HG03575 (cell line): ENCODE measurements around the gene EMX2.

ENCODE experiments used
- ATAC-seq: cut with Tn5 transposase; IDR thresholded peaks from one replicate; pipeline ENCODE4 v1.9.1; 2021; ENCODE audit not compliant: unreplicated experiment, insufficient number of reproducible peaks, low FRiP score; ENCODE audit errors: extremely low read depth

The EMX2 gene

DNA sequence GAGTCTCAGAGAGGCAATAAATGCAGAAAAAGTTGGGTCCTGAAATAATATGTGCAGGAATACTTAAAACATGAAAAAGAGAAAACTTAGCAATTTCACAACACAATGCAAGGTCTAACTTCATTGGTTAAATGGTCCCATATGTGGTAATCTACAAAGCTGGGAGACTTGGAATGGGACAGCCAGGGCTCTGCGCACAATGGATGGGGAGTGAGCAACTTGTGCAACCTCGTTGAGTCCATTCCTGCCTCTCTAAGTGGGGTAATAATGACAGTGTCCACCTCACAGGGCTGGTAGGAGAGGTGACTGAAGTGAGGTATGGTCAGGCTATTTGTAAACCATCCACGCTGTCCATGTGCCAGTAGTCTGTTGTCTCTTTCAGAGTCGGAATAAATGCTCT is 11.8 kb upstream of the EMX2 start:
- ATAC-seq = no peak

DNA sequence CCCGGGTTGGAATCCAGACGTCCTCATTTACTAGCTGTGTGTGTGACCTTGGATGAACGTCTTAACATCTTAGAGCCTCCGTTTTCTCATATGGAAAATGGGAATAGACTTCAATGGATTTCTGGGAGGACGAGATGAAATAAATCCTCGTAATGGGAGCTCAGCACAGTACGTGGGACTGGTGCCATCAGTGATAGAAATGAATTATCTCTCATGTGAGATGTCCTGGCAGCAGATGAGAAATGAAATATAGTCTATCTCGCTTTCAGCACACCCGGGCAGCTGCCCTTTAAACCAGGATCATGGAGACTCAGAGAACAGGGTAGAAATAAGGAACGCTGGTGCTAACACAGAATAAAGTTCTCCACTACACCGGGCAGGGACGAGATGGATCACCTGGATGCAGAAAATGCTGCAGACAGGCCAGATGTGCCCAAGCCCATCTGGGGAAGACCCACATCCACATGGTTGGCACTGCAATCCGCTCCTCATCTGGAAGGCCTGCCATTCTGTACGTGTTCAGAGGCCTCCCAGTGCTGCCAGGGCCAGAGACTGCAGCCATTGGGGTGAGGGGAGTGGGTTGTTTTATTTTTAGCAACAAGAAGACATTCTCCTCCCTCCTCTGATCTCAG is 11.1 kb upstream of the EMX2 start:
- ATAC-seq = no peak

DNA sequence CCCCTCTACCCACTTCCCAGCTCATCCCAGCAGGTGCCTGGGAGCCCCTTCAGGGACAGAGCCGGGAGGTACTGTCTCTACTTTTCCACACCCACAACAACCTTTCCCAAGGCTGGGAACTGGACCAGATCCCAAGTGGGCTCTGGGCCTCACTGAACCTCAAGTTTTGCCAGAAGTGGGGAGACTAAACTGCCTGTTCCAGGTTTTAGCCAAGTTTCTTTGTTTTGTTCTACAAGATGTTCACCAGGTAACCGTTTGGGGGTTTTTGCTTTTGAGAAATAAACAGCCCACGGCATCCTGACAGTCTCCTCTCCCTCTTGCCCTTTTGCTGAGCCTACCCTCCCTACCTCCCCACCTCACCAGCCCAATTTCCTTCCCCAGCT is 10.6 kb upstream of the EMX2 start:
- no peak for ATAC-seq

DNA sequence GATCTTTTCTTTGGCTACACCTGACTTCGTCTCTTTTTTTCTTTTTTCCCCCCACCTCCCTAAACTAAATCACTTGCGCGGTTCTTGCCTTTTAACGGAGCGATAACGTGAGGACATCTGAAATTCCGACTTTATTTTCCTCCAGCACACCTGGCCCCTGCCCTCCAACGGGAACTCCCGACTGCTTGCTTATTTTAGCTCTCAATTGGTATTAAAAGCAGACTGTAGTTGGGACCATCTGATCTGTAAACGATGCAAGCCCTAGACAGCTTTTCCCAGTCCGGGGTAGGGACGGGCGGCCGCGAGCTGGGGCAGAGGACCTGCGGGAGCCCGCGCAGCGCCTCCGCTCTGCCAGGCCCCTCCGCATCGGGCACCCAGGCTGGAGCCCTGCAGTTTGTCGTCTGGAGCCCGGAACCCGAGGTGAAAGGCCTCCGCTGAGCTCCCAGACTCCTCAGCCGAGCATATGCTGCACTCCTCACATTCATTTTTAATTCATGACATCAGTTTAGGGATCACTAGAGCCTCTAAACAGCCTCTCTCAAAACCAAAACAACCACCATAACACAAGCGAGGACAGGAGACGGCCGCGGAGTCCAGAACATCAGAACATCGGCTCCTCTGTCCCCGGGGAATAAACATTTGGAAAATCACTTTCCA is 10.0 kb upstream of the EMX2 start:
- no peak for ATAC-seq

DNA sequence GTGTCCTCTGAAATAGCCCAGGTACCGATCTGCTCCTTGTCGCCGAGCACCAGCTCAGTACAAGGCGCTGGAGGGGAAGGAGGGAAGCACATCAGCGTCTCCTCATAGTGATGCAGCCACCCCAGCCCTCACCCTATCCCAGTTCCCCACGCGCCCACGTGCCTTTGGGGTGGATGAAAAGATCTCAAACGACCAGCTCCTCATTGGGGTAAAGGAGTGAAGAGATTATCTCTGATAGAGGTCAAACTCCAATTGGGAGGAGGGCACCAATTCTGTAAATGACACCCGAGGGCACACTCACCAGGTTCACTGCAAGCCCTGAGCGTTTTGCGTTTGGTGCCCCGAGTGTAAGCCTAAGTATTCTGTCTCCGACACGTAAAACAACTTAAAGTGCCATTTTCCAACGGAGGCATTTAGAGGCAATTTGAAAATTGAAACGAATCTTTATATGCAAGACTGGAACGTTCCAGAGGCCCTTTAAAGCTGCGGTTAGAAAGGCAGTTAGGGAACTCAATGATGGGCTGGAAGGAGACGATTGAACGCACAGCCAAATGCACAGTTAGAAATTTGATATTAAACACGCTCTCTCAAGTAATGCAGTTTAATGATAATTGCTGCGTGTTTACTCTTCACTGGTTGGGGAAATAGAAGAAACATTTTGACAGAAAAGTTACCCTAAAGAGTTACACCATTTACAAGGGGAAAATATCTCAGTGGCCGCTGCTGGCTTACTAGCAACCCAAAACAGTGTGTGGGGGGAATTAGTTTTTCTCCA is 8.9 kb upstream of the EMX2 start:
- ATAC-seq = no peak

DNA sequence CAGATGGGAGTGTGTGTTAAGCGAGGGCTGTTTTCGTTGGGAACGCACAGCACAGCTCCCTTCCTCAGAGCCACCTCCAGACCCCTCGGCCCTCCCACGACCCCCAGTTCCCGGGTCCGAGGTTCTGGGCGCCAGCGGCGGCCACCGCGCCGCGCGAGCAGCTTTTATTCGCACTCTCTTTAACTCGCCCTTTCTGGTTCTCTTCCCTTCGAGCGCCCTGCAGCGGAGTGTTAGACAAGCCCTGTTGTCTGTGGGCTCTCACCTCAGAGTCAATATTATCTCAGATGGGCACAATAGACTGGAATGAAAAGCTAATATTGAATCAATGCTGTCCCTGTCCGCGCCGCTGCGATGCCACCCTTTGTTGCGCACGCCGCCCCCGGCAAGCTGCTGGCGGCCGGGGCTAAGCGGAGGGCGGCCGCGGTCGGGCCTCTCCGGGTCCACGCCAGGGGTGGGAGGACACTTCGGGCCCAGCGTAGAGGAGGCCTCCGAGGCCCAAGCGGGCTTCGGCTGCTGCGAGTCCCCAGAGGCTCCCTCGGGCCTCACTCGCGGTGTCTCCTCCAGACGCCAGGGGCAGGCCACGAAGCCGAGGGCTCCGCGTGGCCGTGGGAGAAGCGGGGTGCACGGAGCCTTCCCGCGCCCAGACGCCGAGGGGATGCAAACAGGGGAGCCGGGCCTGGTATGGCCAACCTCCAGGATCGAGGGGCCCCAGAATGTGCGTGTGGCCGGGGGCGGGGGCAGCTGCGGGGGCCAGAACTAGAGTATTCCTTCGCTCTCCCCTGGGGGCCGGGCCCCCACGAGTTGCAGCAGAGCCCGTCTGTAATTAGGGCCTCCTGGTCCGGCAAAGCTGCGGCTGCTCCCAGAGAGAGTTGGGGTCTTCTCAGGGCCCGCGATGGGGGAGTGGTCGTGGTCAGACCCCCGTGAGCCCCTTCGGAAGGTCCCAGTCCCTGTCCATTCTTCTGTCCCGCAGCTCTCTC is 7.9 kb upstream of the EMX2 start:
- no peak for ATAC-seq

DNA sequence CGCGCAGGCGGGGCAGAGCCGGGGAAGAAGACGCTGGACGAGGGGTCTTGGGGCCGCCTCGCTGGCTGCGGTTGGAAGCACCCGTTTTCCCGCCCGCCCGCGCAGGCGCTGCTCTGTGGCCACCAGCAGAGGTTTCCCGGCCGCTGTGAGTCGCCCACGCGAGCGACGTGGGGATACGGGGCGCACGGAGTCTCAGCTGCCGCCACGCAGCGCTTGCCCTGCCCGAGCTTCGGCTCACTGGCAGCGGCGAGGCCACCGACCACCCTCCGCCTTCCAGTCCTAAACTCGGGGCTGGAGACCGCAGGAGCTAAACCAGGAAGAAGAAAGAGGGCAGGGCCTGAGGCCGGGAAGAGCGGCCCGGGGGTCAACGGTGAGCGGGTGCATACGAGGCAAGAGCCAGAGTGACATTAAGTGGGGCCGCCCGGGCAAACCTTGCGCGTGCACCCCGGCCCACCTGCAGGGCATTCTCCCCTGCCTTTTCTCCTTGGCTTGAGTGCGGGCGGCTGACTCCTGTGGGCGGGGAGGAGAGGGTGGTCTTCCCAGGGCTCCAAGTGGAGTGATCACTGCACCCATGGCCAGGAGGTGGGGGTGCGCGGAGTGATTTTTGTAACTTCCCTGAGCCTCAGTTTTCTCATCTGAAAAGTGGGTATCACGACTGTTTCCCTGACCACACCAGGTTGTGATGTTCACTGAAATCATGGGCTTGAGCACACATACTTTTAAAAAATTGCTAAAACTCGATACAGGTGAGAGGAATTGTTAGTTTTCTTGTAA is 7.1 kb upstream of the EMX2 start:
- ATAC-seq = no peak

DNA sequence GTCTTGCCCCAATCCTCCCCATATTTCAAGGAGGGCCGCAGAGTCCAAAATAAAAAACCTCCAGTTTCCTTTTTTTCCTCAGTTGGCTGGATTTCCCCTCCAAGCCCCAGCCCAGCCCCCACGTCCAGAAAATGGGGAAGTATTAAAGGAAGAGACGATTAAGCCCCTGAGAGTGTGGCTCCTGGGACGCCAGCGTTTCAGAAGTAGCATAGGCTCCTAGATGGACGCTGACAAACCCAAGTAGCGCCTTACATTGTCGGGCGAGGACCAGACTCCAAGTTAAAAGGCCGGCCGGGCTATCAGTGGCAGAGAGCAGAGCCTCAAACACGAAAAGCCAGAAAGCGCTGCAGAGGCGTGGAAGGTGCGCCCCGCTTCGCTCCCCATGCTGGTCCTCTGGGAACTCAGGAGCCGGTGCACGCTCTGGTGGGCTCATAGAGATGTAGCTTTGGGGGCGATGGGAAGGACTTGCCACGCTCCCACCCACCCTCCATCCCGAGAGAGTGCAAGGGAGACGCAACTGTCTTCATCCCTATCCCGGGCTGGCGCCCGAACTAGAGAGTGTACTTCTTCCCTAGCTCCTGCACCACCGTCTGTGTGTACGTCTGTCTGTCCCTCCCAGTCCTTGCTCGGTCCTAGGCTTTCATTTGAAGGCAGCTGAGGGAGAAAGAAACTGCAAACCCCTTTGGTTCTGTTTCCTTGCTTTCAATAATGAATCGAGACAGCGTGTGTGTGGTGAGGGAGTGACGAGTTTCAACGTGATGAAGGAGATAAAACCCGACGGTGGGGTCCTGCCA is 6.3 kb upstream of the EMX2 start:
- no peak for ATAC-seq

DNA sequence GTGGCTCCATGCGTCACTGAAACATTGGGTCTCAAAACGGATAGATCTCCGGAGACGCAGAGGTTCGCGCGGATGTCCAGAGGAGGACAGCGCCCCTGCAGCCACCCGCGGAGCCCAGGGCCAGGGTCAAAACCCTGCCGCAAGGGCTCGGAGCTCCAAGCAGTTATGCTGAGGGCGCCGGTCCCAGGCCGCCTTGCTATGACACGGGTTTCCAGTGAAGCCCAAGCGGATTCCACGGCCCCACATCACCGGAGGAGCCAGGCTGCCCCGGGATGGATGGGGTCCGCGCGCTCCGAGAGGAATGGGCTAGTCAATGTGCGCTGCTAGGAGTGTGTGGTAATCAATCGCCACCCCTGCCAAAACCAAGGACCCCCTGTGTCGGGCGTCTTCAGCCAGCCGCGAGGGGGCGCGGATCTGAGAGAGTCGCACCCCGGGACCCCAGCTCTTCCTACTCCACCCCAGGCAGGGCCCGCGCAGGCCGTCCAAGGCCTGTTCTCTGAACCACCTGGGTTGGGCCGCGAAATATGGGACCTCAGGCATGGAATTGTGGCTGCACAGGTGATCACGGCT is 5.6 kb upstream of the EMX2 start:
- ATAC-seq = no peak

DNA sequence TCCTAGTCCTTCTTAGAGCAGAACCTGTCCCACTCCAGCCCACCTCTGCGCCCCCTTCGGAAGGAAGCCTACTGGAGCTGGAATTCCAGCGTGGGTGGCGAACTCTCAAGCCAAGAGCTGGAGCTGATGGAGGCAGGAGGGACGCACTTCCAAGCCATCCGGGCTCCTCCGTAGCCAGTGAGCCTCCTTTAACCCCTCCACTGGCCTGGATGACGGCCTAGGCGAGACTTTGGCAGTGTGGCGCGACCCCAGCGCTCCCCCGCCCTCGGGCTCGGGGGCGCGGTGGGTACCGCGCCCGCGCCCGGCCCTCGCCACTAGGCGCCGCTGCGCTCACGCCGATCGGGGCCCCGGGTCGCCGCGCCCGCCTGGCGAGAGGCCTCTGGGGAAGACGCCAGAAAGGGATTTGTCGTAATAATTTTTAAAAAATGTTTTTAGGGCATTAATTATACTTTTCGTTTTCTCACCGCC is 5.1 kb upstream of the EMX2 start:
- ATAC-seq = no peak

DNA sequence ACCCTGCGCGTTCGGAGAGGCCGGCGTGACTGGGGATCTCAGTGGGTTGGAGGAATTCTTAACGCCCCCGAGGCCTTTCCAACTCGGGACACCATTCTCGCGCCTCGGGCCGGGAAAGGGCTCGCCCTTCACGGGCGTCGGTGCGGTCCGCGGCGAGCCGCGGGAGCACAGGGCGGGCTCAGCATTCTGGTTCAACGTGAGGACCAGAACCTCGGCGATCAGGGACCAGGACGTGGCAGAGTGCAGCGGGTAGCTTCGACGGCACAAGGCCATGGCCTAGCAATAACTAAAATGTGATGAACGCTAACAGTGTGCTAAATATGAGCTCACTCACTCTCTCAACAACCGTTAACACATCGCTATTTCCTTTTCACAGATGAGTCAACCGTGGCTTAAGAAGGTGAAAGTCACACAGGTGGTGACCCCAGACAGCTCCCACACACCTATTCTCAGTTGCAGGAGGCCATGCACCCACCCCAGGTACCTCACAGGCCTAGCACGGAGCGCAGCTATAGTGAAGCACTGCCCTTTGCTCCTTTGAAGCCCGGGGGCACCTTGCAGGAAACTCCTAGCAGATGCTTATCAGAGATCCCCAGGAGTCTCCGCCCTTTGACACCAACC is 4.5 kb upstream of the EMX2 start:
- ATAC-seq = no peak

DNA sequence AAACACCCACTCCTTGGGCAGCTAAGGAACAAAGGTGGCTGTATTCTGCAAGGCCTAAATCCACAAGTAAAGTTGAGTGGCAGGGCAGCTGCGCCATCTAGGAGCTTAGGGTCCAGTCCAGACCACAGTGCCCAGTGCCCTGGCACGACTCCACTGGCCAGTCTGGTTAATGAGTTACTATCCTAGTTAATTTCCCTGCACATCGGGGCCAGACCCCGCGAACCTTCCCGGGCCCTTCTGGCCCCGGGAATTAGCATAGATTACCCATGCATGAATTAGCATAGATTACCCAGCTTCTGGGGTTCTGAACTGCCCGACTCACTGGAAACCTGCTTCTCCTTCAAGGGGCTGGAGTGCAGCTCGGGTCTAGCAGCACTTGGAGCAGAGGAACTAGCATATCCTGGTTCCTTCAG is 3.2 kb upstream of the EMX2 start:
- ATAC-seq = no peak

DNA sequence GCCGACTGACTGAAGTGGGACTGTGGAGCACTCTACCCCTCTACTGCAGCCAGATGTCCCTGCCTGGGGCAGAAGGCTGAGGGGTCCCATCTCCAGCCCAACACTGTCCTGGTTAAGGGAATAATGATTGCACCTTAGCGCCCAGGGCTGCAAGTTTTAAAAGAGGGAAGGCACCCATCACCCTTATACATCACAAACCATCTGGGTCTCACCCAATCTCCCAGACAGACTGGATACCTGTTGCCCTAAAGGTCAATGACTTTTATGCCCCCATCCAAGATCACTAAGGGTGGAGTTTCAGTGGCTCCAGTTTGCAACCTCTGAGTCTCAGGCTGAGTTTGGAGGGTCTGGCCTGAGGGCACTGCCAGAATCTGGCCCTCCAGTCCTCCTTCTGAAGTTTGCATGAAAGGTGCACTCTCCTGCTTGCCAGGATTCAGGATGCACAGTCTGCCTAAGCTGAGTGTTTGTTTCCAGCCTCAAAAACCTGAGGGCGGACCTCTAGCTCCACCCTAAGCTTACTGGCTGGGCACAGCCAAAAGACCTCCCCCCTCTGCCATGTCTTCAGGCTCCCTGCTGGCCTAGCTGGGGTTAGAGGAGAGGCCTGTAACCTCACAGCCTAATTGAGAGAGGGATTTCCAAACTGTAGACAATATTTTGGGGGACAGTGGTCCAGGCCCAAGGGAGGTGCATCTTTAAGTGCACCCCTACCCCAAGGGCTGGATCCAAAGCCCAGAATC is 2.5 kb upstream of the EMX2 start:
- ATAC-seq = no peak

DNA sequence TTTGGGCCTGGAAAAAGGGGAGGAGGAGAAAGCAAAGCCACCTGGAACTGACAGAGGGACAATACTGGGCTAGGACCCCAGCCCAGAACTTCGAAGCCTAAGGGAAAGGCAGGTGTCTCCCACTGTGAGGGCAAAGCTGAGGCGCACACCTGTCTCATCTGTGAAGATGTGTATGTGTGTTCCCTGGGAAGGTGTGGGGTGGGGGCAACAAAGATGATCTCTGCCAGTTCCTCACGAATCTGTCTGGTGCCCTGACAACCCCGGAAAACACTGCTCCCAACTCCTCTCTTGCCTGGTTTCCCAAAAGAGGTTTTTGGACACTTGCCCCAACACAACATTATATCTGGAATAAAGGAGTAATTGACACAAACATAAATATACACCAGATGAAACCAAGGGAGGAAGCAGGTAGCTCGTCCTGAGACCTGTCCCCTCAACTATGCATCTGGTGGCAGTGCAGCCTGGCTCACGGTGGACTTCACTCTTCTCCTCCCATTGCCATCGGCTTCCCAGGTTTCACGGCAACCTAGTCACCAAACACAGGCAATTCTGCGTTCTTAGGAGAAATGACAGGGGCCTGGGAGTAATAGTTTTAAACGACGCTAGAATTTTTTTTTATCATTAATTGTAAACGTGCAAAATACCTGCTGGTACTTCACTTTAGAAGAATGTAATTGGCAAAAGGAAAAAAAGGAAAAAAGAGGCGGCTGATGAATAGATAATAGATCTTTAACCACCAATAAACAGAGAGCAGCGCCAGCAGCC is 1.7 kb upstream of the EMX2 start:
- no peak for ATAC-seq

DNA sequence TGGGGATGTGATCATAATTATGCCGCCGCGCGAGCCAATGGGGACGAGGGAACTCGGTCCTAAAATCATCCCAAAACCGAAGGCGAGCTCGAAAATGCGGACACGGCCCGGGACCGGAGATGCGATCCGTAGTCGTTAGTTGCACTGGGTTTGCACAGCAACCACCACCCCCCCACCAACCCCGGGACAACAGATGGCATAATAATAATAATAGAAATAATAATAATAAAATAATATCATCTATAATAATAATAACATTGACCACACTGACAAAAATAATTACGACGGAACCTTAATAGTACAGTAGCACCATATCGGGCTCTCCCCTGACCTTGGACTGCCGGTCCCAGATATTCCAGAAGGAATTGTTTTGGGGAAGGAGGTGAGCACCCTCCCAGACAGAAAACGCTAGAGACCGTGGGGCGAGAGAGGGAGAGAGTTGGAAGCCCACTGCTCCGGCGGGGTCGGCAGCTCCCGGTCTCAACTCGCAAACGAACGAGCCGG is 1.1 kb upstream of the EMX2 start:
- ATAC-seq = no peak
